ENCODE data around the gene AMBRA1.
A peak's percentile ranks its signal among the peaks of the same experiment; 100 is the strongest.
"Not testable (repeated sequence)": the region's sequence is repeated elsewhere in the genome, so short reads cannot be mapped to it uniquely, and the experiment has no call there.

AMBRA1 gene

DNA sequence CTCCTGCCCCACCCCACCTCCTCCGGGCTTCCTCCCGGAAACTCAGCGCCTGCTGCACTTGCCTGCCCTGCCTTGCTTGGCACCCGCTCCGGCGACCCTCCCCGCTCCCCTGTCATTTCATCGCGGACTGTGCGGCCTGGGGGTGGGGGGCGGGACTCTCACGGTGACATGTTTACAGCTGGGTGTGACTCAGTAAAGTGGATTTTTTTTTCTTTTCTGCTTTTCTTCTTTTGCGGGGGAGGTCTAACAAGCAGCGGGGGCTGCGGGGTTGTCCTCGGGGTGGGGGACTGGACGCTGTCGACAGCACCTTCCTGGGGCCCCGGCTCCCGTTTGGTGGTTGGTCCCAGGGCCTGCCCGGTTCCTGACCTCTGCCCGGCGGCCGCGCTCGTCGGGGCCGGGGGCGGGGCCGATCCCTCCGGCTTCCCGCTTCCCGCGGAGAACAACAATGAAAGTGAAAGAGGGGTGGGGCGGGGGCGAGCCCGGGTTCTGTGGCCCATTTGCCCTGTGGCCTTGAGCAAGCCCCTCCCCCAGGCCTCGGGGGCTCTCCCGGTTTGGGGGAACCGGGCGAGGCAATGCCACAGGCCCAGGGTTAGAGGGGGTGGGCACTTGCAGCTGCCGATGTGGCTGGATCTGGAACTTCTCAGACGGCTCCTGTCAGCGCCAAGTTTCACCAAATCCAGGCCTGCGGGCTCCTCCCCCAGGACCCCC is 213.3 kb downstream of the AMBRA1 start:
- DNase-seq: peak; percentile 82

DNA sequence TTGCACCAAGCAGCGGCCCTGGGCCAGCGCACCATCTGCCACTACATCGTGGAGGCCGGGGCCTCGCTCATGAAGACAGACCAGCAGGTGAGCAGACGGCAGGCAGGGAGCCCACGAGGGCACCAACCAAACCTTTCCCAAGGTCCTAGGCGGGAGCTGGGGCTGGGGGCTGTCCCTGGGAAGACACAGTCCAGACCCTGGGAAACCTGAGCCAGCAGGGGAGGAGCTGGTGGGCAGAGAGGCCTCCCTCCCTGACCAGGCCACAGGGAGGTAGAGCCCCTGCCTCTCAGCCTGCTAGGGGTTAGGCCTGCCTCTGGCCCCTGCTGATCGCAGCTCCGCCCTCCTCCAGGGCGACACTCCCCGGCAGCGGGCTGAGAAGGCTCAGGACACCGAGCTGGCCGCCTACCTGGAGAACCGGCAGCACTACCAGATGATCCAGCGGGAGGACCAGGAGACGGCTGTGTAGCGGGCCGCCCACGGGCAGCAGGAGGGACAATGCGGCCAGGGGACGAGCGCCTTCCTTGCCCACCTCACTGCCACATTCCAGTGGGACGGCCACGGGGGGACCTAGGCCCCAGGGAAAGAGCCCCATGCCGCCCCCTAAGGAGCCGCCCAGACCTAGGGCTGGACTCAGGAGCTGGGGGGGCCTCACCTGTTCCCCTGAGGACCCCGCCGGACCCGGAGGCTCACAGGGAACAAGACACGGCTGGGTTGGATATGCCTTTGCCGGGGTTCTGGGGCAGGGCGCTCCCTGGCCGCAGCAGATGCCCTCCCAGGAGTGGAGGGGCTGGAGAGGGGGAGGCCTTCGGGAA is 214.1 kb downstream of the AMBRA1 start:
- not testable (repeated sequence) for DNase-seq

DNA sequence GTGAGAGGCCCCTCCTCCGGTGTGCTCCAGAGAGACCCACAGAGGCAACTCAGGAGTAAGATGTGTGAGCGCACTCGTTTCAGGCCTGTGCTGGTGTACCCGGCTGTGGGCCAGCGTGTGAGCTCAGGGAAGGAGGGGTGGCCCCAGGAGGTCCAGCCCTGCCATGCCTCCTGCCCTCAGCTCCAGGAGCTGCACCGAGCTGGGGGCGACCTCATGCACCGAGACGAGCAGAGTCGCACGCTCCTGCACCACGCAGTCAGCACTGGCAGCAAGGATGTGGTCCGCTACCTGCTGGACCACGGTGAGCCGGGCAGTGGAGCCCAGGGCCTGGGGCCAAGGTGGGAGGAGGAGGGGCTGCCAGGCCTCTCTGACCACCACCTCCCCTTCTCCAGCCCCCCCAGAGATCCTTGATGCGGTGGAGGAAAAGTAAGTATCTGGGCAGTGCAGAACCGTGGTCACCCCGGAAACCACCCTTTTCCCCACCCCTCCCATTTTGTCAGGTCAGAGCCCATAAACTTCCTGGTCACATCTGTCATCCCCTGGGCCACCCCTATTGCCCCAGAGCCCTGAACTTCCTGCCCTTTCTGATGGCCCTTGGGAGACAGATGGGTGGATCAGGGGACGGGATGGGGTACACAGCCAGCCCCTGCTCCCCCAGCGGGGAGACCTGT is 214.9 kb downstream of the AMBRA1 start:
- no peak for DNase-seq

DNA sequence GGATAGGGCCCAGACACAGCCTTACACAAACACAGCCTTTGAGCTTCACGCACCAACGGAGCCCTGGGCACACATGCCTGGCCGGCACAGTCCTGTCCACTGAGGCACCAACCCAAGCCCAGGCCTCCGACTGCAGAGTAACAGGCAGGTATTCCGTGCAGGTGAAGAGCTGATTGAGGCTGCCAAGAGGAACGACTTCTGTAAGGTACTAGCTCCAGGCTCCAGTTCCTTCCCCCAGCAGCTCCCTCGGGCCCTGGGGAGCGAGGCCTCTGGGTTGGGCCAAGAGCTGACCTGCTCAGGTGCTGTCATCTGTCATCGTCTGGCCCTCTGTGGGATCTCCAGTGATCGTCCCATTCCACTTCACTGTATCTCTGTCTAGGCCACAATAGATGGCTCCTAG is 215.5 kb downstream of the AMBRA1 start:
- no peak for DNase-seq

DNA sequence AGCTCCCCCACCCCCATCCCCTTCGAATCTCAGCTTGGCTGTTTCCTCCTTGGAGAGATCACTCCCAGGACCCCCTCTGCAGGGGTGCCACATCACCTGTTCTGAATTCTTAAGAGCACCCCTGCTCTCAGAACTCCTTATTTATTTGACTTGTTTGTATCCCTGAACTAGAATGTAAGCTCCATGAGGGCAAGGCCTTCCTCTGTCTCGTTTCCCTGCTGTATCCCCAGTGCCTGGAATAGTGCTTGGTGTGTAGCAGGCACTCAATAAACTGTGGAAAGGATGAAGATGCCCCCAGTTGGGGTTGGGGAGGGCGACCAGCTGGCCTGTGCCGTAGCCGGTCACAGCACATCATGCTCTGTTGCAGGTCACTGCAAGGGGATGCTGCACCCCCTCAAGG is 216.0 kb downstream of the AMBRA1 start:
- no peak for DNase-seq

DNA sequence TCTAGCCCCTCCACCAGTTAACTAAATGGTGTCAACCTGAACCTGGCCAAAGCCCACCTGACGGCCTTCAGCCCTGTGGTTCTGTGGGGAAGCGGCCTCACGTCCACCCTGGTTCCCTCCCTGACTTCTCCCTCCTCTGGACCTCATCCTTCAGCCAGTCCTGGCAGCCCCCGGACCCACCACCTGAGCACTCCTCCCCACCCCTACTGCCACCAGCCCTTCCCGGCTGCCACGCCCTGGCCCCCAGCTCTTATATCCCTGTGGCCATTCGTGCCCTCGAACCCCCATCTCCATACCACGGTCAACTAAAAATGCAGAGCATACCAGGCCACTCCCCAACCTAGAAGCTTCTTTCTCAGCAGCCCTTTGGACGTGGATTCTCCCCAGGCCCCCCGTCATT is 216.5 kb downstream of the AMBRA1 start:
- no peak for DNase-seq

DNA sequence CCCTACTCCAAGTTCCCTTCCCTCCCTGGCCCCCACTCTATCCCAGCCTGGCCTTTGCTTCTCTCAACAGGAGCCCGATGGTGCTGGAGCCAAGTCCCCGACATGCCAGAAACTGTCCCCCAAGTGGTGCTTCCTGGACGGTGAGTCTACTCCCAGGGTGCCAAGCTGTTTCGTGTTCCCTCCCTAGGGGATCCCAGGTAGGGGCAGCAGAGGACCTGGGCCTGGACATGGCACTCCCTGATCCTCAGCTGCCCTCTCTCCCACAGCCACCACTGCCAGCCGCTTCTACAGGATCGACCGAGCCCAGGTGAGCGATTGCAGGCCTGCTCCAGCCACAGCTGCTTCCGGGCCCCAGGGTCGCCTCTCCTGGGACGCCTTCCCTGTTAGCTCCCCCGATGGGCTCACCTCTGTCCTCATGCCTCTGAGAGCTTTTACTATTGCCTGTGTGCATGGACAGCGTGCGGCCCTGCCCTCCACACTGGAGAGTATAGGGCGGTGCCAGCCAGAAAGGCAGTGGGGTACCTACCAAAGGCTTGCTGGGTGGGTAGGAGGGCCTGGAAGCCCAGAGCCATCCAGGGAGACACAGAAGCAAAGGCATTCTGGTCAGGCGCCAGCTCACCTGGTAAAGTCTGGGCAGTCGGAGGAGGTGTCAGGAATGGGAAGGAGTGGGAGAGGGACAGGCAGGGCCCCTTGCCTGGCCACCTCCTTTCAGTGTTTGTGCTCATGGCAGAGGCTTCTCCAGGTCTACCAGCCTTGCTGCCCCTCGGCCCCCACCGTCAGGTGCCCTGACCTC is 217.4 kb downstream of the AMBRA1 start:
- DNase-seq: no peak

DNA sequence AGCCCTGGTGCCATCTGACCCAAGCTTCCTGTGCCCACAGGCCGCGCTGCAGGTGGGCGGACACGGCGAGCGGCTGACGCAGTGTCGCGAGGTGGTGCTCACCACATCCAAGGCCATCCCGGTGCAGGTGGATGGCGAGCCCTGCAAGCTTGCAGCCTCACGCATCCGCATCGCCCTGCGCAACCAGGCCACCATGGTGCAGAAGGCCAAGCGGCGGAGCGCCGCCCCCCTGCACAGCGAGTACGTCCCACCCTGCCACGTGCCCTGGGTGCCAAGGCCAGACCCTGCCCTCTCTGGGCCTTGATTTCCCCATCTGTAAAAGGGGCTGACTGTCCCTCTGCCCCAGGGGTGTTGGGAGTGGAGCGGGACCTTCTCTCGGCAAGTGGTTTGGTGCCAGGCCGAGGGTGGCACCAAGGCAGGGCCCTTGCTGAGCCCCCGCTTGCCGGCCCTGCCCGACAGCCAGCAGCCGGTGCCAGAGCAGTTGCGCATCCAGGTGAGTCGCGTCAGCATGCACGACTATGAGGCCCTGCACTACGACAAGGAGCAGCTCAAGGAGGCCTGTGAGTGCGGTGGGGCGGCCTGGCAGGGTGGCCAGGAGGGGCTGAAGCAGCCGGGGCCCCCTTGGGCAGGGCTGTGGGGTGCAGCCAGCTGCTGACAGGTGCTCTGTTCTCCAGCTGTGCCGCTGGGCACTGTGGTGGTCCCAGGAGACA is 218.3 kb downstream of the AMBRA1 start:
- no peak for DNase-seq

DNA sequence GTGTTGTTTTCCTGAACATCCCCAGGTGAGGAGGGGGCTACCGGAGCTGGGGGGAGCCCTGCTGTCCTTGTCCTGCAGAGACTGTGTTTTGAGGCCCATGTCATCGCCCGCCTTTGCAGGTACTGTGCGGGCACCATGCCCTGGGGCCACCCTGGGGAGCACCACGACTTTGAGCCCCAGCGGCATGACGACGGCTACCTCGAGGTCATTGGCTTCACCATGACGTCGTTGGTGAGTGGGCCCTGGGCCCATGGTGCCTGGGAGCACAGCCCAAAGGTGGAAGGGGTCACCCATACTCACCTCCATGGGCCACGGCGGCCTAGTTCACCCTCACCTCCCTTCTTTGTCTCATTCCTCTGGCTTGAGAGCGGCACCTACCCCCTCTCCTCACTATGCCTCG is 219.0 kb downstream of the AMBRA1 start:
- no peak for DNase-seq

DNA sequence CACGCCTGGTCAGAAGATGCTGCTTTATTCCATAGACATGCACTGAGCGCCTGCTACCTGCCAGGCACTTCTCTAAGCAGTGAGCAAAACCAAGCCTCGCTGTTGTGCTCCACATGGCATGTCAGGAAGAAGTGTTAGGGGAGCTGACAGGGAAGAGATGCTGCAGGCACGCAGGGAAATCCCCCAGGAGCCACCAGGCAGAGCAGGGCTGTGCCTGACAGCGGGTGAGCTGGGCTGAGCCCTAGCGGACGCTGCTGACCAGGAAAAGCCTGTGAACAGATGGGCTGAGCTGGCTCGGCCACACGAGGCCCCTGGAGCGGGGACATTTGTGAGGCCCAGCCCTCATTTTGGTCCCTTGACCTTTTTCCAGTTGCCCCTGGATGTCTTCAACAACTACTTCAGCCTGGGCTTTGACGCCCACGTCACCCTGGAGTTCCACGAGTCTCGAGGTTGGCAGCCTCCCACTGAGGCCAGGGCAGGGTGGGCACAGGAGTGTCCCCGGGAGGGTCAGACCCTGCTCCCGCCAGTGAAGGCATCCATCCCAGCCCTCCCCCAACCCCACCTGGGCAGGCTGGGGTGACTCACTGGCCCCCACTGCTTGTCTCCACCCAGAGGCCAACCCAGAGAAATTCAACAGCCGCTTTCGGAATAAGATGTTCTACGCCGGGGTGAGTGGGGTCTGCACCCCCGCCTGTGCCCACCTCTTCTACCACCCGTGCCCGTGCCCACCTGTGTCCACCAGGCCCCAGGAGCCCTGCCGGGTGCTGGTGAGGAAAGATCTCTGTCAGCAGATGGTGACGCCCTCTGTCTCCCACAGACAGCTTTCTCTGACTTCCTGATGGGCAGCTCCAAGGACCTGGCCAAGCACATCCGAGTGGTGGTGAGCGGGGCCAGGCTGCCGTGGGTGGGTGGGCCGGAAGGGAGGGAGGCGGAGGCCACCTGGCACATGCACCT is 219.8 kb downstream of the AMBRA1 start:
- DNase-seq: no peak

DNA sequence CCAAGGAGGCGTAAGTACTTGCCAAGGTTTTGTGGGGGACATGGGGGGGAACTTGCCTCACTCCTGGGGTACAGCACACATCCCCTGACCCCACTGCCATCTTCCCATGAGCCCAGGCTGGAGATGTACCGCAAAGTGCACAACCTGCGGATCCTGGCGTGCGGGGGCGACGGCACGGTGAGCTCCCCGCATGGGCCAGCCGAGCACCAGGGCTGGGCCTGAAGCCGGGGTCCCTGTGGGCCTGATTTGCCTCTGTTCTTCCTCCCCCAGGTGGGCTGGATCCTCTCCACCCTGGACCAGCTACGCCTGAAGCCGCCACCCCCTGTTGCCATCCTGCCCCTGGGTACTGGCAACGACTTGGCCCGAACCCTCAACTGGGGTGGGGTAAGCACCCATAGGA is 221.3 kb downstream of the AMBRA1 start:
- not testable (repeated sequence) for DNase-seq

DNA sequence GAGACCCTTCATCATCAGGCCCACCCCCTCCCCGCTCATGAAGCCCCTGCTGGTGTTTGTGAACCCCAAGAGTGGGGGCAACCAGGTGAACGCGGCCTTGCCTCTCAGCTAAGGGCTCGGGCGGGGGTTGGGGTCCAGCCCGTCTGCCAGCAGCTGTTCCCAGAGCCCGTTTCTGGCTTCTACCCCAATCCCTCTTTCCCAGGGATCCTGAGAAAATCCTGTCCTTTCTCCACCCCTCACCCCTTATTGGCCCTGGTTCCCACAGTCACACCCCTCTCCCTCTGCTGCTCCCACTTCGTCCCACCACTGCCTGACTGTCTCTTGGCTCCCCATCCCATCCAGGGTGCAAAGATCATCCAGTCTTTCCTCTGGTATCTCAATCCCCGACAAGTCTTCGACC is 221.7 kb downstream of the AMBRA1 start:
- DNase-seq: no peak

DNA sequence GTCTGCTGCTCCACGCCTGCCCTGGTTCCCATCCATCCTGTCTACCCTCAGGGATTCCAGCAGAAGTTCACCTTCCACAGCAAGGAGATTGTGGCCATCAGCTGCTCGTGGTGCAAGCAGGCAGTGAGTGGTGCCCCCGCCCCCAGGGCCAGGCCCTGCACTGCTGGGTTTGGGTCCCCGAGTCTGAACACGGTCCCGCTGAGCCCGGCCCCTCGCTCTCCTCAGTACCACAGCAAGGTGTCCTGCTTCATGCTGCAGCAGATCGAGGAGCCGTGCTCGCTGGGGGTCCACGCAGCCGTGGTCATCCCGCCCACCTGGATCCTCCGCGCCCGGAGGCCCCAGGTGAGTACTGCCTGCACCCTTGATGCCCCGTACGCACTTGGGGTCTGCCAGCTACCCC is 222.6 kb downstream of the AMBRA1 start:
- DNase-seq: not testable (repeated sequence)

DNA sequence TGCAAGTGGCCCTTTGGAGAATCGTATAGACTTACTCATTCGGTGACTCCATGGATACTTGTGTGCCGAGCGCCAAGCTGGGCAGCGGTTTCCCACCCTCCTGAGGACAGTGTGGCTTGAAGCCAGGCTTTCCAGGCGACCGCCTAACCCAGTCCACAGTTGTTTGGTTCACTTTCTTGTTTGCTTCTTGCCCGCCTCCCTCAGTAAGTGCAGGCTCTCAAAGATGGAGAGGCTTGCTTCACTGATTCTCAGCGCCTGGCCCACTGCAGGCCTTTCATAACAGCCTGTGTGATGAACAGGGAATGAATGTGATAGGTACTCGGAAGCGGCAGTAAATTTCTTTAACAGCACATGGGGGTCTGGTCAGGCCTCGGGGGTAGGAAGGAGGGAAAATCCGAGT is 223.6 kb downstream of the AMBRA1 start:
- DNase-seq: no peak

DNA sequence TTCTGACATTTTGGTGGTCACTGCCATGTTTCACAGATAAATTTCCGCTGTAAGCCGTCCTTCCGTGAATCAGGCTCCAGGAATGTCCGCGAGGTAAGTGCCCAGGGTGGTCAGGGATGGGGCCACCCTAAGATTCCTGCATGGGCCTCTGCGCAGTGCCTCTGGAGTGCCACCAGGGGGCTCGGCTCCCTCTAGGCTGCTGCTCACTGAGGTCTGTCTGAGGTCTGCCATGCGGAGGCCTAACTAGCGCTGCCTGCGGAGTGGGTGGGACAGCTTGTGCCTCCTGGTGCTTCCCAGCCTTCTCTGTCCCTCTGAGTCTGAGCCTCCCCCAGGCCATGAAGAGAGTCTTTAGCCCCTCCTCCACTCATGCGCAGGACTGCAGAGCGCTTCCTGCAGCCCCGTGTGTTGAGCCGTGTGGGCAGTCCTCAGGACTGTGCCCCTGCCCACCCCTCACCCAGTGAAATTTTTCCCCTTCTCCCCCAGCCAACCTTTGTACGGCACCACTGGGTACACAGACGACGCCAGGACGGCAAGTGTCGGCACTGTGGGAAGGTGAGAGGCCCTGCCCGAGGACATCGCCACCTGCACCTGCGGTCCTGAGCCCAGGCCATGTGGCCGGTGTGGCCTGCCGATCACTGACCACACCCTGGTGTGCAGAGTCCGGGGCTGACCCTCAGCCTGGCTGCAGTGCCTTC is 224.2 kb downstream of the AMBRA1 start:
- peak; percentile 56 for DNase-seq

DNA sequence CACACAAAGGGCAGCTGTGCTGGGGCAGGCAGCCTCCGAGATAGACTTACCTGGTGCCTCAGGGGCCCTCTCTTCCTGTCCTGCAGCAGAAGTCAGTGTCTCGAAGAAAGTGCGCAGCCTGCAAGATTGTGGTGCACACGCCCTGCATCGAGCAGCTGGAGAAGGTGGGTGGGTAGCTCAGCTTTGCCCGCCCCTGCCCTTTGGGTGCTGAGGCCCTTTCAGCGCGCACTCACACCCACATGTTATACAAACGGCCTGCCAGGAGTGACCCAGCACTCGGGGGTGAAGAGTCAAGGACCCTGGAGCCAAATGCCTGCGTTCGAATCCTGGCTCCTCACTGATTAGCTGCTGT is 225.9 kb downstream of the AMBRA1 start:
- no peak for DNase-seq

DNA sequence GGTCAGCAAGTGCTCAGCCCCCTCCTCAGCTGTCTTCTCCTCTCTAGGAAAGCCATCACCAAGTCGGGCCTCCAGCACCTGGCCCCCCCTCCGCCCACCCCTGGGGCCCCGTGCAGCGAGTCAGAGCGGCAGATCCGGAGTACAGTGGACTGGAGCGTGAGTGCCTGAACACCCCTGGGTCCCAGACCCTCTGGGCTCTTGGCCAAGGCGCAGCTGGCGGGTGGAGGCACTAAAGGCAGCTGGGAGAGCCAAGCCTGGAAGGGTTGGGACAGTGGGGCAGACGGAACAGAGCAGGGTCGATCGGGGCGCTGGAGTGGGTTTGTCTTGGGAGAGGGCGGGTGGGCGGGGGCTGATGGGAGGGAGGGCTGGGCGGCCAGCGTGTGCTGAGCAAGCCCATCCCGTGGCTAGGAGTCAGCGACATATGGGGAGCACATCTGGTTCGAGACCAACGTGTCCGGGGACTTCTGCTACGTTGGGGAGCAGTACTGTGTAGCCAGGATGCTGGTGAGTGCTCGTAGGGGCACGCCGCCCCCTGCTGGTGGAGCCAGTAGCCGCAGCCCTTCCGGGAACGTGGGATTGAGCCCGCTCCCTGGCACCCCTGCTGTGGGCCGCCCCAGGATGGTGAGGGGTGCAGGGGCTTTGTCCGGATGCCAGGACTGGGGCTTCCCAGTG is 226.4 kb downstream of the AMBRA1 start:
- peak; percentile 57 for DNase-seq

DNA sequence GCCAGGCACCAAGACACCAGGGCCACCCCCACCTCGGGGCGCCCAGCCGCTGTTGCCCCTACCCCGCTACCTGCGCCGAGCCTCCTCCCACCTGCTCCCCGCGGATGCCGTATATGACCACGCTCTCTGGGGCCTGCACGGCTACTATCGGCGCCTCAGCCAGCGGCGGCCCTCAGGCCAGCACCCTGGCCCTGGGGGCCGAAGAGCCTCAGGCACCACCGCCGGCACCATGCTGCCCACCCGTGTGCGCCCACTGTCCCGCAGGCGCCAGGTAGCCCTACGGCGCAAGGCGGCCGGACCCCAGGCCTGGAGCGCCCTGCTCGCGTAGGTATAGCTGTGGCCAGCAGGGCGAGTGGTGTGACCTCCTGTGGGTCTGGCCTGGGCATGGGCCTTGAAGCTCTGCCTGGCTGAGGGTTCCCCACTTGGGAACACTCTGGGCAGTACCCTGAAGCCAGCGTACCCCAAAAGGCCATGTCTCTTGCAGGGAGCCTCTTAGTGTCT is 227.1 kb downstream of the AMBRA1 start:
- no peak for DNase-seq

DNA sequence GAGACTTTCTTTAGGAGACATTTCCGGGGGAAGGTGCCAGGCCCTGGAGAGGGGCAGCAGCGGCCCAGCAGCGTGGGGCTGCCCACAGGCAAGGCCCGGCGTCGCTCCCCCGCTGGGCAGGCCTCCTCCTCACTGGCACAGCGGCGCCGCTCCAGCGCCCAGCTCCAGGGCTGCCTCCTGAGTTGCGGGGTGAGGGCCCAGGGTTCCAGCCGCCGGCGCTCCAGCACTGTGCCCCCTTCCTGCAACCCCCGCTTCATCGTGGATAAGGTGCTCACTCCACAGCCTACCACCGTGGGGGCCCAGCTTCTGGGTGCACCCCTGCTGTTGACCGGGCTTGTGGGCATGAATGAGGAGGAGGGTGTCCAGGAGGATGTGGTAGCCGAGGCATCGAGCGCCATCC is 227.6 kb downstream of the AMBRA1 start:
- no peak for DNase-seq

DNA sequence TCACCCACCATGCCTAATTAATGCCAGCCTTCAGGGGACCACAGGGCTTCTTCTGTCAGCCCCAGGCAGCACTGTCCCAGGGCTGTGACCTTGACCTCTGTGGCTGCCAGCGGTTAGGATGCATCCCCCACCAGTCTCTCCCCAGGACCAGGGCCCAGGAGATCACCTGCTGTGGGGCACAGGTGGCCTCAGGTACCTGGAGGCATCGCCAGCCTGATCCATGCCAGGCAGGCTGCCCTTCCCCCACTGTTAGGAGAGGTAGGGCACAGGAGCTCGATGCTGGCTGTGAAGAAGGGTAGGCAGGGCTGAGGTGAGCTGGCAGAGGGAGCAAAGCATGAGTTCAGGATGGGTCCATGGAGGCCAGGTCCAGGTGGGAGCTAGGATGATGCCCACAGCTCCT is 229.0 kb downstream of the AMBRA1 start:
- DNase-seq: no peak

Measured in inflammatory macrophage treated with lipopolysaccharide for 4 hours (primary cell).